HG03457 (cell line): ENCODE measurements around the gene MOGAT1.
"Not testable (repeated sequence)": the region's sequence is repeated elsewhere in the genome, so short reads cannot be mapped to it uniquely, and the experiment has no call there.

Experiments
- ATAC-seq: cut with Tn5 transposase; IDR thresholded peaks from one replicate; pipeline ENCODE4 v1.9.1; 2021; ENCODE audit warnings: moderate number of reproducible peaks; ENCODE audit not compliant: unreplicated experiment

MOGAT1 gene

DNA sequence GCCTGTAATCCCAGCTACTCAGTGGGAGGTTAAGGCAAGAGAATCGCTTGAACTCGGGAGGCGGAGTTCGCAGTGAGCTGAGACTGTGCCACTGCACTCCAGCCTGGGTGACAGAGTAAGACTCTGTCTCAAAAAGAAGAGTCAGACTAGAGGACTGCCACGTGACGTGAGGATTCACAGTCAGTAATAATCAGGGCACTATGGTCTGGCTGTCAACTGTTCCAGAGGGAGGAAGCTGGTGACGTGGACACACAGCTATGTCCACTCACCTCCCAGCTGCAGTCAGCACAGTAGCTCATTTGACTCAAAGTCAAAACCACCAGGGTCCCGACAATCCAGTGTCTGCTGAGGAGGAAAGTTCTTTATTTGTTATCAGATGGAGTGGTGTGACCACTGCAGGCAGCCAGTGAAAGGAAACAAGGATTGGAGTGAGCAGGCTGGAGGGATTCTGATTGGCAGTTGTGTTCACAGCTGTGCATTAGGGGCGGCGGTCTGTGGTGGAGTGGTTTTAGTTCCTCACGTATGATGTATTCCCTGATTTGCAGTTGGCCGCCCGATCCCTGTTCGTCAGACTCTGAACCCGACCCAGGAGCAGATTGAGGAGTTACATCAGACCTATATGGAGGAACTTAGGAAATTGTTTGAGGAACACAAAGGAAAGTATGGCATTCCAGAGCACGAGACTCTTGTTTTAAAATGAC lies 37.9 kb downstream of the MOGAT1 start:
- ATAC-seq = no peak

GRCh38 chr2:222710736-222711135 lies 39.3 kb downstream of the MOGAT1 start:
- ATAC-seq = no peak

DNA sequence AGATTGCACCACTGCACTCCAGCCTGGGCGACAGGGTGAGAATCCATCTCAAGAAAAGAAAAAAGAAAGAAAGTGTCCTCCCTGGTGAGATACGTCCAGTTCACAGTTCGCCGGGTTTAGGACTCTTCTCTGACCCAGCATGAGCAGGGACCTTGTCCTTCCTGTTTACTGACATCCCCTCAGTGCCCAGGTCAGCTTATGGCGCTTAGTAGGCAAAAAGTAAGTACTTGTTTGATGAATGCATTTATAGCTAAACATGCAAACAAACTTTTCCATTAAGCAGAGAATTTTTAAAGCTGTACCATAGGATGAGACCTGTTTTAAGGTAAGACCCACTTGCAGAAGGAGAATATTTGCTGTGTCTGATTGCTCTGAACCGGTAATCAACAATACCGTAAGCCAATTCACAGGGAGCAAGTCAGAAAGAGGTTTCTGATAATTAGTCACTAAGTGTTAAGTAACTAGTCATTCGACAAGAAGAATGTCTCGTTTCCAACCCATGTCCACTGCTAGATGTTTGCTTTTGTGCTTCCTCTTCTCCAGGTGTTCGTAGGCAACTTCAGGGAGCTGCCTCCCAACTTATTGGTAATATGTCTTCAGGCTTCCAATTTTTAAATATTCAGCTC lies 40.0 kb downstream of the MOGAT1 start:
- no peak for ATAC-seq

- no peak for ATAC-seq
Observed at GRCh38 chr2:222713002-222713401, 41.5 kb downstream of the MOGAT1 start.

- no peak for ATAC-seq
Observed at GRCh38 chr2:222714361-222715241, 43.1 kb downstream of the MOGAT1 start.

- no peak for ATAC-seq
Observed at GRCh38 chr2:222715742-222716141, 44.3 kb downstream of the MOGAT1 start.

DNA sequence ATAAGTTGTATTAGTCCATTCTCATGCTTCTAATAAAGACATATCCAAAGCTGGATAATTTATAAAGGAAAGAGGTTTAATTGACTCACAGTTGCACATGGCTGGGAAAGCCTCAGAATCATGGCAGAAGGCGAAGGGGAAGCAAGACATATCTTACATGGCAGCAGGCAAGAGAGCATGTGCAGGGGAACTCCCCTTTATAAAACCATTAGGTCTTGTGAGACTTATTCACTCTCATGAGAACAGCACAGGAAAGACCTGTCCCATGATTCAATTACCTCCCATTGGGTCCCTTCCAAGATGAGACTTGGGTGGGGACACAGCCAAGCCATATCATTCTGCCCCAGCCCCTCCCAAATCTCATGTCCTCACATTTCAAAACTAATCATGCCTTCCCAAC lies 48.3 kb downstream of the MOGAT1 start:
- not testable (repeated sequence) for ATAC-seq

DNA sequence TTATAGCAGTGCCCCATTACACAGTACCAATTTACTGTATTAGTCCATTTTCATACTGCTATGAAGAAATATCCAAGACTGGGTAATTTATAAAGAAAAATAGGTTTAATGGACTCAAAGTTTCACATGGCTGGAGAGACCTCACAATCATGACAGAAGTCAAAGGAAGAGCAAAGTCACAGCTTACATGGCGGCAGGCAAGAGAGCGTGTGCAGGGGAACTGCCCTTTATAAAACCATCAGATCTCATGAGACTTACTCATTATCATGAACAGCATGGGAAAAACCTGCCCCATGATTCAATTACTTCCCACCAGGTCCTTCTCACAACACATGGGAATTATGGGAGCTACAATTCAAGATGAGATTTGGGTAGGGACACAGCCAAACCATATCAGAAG lies 50.1 kb downstream of the MOGAT1 start:
- ATAC-seq = not testable (repeated sequence)

GRCh38 chr2:222722327-222722946 lies 51.0 kb downstream of the MOGAT1 start:
- ATAC-seq = peak; percentile 98

GRCh38 chr2:222724208-222724607 lies 52.8 kb downstream of the MOGAT1 start:
- ATAC-seq = no peak

GRCh38 chr2:222728621-222729020 lies 57.2 kb downstream of the MOGAT1 start:
- ATAC-seq = no peak

GRCh38 chr2:222730366-222730999 lies 59.0 kb downstream of the MOGAT1 start:
- peak; percentile 67 for ATAC-seq

- no peak for ATAC-seq
Observed at GRCh38 chr2:222731201-222731621, 59.8 kb downstream of the MOGAT1 start.

- ATAC-seq = no peak
Observed at GRCh38 chr2:222732489-222733178, 61.2 kb downstream of the MOGAT1 start.

- no peak for ATAC-seq
Observed at GRCh38 chr2:222733470-222733845, 62.0 kb downstream of the MOGAT1 start.

DNA sequence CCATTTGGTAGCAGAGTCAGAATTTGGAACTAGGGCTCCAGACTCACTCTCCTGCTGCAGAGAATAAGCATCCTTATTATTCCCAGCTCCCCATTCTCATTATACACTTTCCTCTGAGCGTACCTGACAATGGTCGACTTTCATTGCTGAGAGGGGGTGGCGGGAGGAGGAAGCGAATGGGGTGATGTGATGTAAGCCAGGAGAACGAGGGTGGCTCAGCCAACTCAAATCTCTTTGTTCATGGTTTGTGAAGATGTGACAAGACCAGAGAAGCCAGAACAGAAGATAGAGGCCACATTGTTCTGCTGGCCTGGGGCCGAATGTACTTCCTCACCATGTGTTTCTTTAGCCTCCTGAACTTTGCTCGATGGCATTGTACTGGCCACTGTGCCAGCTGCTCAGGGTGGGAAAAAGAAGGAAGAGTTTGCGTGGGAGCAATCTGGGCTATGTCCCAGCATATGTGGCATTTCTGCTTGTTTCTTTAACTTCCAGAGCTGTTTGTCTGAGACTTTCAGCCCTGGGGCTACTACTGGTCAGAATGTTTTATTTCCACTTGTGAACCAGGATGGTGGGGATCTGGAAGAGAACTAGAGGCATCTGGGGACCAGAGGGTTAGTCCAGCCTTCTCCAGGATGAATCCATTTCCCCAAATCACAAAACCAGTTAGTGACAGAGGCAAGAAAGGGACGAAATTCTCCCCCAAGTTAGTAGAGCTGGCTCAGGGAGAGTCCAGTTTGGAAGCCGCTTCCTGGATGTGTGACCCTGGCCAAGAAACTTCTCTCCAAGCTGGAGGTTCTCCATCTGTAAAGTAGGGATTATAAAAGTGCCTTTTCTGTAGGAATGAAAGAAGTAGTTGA lies 62.6 kb downstream of the MOGAT1 start:
- ATAC-seq = no peak

DNA sequence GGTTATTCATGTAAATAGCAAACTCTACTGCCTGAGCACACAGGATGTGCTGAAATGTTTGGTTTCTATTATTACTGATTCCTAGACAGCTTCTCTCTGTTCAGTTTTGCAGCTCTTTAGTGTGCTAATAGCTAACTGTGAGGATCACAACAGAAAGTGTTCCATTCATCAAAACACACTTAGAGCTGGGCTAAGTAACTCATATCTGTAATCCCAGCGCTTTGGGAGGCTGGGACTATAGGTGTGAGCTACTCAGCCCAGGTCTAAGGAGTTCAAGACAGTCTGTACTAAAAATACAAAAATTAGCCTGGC lies 63.2 kb downstream of the MOGAT1 start:
- no peak for ATAC-seq

DNA sequence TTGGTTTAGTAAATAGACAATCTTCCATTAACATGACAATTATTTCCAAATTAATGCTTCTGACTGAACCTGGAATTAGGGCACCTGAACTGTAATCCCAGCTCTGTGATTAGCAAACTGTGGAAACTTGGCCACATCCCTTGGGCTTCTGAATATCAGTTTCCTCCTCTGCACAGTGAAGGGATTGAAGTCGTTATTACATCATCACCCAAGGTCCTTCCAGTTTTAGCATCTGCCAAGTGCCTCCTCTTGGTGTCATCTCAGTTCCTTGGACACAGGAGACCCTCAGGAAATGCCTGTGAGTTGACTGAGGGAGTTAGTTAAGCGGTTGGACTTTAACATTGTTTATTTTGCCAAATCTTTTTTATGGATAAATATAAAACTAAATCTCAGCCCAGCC lies 64.8 kb downstream of the MOGAT1 start:
- ATAC-seq = no peak

GRCh38 chr2:222736924-222737323 lies 65.5 kb downstream of the MOGAT1 start:
- no peak for ATAC-seq

- ATAC-seq = no peak
Observed at GRCh38 chr2:222738312-222738711, 66.9 kb downstream of the MOGAT1 start.
